ENCODE results near the gene SLC44A4.

DNA sequence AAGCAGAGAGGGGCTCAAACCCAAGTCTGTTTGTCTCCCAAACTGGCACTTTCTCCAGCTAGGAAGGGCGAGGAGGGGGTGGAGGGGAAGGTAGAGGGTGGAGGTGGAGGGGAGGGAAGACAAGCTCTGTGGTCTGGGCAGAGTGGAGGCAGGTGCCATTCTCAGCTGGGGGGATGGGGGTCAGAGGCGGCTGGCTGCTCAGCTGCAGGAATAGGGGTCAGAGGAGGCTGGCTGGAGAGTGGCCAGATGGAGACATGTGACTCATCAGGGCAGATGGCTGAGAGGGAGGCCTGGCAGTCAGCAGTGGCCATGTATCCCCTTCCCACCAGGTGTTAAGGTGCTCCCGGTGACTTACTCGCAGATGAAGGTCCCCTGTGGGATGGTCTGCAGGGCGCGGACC, 3.5 kb upstream of the SLC44A4 start:
- TF ChIP-seq ZNF324 (tag by site-specific recombination; IDR thresholded peaks at IDR 0.05): no peak
- TF ChIP-seq, protein P1, sequence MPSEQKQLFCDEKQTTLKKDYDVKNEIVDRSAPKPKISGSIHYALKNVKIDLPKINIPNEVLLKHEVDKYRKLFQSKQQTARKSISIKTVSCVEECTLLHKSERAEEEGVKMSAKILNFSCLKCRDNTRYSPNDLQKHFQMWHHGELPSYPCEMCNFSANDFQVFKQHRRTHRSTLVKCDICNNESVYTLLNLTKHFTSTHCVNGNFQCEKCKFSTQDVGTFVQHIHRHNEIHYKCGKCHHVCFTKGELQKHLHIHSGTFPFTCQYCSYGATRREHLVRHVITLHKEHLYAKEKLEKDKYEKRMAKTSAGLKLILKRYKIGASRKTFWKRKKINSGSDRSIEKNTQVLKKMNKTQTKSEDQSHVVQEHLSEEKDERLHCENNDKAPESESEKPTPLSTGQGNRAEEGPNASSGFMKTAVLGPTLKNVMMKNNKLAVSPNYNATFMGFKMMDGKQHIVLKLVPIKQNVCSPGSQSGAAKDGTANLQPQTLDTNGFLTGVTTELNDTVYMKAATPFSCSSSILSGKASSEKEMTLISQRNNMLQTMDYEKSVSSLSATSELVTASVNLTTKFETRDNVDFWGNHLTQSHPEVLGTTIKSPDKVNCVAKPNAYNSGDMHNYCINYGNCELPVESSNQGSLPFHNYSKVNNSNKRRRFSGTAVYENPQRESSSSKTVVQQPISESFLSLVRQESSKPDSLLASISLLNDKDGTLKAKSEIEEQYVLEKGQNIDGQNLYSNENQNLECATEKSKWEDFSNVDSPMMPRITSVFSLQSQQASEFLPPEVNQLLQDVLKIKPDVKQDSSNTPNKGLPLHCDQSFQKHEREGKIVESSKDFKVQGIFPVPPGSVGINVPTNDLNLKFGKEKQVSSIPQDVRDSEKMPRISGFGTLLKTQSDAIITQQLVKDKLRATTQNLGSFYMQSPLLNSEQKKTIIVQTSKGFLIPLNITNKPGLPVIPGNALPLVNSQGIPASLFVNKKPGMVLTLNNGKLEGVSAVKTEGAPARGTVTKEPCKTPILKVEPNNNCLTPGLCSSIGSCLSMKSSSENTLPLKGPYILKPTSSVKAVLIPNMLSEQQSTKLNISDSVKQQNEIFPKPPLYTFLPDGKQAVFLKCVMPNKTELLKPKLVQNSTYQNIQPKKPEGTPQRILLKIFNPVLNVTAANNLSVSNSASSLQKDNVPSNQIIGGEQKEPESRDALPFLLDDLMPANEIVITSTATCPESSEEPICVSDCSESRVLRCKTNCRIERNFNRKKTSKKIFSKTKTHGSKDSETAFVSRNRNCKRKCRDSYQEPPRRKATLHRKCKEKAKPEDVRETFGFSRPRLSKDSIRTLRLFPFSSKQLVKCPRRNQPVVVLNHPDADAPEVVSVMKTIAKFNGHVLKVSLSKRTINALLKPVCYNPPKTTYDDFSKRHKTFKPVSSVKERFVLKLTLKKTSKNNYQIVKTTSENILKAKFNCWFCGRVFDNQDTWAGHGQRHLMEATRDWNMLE (tag by site-specific recombination; conservative IDR thresholded peaks at IDR 0.05; ENCODE audit: low read depth): no peak
- TF ChIP-seq ZNF416 (tag by site-specific recombination; IDR thresholded peaks at IDR 0.05): no peak
- TF ChIP-seq, protein P2, sequence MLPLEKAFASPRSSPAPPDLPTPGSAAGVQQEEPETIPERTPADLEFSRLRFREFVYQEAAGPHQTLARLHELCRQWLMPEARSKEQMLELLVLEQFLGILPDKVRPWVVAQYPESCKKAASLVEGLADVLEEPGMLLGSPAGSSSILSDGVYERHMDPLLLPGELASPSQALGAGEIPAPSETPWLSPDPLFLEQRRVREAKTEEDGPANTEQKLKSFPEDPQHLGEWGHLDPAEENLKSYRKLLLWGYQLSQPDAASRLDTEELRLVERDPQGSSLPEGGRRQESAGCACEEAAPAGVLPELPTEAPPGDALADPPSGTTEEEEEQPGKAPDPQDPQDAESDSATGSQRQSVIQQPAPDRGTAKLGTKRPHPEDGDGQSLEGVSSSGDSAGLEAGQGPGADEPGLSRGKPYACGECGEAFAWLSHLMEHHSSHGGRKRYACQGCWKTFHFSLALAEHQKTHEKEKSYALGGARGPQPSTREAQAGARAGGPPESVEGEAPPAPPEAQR (tag by site-specific recombination; IDR thresholded peaks at IDR 0.05): no peak
- TF ChIP-seq, protein P3, sequence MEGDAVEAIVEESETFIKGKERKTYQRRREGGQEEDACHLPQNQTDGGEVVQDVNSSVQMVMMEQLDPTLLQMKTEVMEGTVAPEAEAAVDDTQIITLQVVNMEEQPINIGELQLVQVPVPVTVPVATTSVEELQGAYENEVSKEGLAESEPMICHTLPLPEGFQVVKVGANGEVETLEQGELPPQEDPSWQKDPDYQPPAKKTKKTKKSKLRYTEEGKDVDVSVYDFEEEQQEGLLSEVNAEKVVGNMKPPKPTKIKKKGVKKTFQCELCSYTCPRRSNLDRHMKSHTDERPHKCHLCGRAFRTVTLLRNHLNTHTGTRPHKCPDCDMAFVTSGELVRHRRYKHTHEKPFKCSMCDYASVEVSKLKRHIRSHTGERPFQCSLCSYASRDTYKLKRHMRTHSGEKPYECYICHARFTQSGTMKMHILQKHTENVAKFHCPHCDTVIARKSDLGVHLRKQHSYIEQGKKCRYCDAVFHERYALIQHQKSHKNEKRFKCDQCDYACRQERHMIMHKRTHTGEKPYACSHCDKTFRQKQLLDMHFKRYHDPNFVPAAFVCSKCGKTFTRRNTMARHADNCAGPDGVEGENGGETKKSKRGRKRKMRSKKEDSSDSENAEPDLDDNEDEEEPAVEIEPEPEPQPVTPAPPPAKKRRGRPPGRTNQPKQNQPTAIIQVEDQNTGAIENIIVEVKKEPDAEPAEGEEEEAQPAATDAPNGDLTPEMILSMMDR (tag by site-specific recombination; IDR thresholded peaks at IDR 0.05): no peak
- no peak for TF ChIP-seq ZNF660 (tag by site-specific recombination; IDR thresholded peaks at IDR 0.05)
- TF ChIP-seq, protein P4, sequence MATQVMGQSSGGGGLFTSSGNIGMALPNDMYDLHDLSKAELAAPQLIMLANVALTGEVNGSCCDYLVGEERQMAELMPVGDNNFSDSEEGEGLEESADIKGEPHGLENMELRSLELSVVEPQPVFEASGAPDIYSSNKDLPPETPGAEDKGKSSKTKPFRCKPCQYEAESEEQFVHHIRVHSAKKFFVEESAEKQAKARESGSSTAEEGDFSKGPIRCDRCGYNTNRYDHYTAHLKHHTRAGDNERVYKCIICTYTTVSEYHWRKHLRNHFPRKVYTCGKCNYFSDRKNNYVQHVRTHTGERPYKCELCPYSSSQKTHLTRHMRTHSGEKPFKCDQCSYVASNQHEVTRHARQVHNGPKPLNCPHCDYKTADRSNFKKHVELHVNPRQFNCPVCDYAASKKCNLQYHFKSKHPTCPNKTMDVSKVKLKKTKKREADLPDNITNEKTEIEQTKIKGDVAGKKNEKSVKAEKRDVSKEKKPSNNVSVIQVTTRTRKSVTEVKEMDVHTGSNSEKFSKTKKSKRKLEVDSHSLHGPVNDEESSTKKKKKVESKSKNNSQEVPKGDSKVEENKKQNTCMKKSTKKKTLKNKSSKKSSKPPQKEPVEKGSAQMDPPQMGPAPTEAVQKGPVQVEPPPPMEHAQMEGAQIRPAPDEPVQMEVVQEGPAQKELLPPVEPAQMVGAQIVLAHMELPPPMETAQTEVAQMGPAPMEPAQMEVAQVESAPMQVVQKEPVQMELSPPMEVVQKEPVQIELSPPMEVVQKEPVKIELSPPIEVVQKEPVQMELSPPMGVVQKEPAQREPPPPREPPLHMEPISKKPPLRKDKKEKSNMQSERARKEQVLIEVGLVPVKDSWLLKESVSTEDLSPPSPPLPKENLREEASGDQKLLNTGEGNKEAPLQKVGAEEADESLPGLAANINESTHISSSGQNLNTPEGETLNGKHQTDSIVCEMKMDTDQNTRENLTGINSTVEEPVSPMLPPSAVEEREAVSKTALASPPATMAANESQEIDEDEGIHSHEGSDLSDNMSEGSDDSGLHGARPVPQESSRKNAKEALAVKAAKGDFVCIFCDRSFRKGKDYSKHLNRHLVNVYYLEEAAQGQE (tag by site-specific recombination; IDR thresholded peaks at IDR 0.05): no peak
- TF ChIP-seq ZNF311 (tag by site-specific recombination; IDR thresholded peaks at IDR 0.05; ENCODE audit: borderline replicate concordance): no peak
- TF ChIP-seq KLF10 (tag by site-specific recombination; IDR thresholded peaks at IDR 0.05): no peak
- TF ChIP-seq ZNF354C (tag by site-specific recombination; IDR thresholded peaks at IDR 0.05; ENCODE audit: borderline replicate concordance, low read depth): no peak
- TF ChIP-seq, protein P5, sequence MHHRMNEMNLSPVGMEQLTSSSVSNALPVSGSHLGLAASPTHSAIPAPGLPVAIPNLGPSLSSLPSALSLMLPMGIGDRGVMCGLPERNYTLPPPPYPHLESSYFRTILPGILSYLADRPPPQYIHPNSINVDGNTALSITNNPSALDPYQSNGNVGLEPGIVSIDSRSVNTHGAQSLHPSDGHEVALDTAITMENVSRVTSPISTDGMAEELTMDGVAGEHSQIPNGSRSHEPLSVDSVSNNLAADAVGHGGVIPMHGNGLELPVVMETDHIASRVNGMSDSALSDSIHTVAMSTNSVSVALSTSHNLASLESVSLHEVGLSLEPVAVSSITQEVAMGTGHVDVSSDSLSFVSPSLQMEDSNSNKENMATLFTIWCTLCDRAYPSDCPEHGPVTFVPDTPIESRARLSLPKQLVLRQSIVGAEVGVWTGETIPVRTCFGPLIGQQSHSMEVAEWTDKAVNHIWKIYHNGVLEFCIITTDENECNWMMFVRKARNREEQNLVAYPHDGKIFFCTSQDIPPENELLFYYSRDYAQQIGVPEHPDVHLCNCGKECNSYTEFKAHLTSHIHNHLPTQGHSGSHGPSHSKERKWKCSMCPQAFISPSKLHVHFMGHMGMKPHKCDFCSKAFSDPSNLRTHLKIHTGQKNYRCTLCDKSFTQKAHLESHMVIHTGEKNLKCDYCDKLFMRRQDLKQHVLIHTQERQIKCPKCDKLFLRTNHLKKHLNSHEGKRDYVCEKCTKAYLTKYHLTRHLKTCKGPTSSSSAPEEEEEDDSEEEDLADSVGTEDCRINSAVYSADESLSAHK (tag by site-specific recombination; IDR thresholded peaks at IDR 0.05): no peak
- TF ChIP-seq, protein P6, sequence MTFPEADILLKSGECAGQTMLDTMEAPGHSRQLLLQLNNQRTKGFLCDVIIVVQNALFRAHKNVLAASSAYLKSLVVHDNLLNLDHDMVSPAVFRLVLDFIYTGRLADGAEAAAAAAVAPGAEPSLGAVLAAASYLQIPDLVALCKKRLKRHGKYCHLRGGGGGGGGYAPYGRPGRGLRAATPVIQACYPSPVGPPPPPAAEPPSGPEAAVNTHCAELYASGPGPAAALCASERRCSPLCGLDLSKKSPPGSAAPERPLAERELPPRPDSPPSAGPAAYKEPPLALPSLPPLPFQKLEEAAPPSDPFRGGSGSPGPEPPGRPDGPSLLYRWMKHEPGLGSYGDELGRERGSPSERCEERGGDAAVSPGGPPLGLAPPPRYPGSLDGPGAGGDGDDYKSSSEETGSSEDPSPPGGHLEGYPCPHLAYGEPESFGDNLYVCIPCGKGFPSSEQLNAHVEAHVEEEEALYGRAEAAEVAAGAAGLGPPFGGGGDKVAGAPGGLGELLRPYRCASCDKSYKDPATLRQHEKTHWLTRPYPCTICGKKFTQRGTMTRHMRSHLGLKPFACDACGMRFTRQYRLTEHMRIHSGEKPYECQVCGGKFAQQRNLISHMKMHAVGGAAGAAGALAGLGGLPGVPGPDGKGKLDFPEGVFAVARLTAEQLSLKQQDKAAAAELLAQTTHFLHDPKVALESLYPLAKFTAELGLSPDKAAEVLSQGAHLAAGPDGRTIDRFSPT (tag by site-specific recombination; IDR thresholded peaks at IDR 0.05): no peak
- no peak for TF ChIP-seq ZNF670 (tag by site-specific recombination; IDR thresholded peaks at IDR 0.05; ENCODE audit: low read depth)
